Neural progenitor cell (in vitro differentiated cells): ENCODE results near the gene TTLL5. TPM values are rescaled to one million over a fixed set of nuclear protein-coding genes. Genes with fewer than 3 reads are reported as not detected.

Source experiments
- DNase-seq: peaks from one replicate; pipeline ENCODE4 v3.0.0-alpha.2; 2016; ENCODE audit warnings: low spot score
- H2AFZ ChIP-seq: fragments of 200-600 bp; sonication (generic); replicated peaks from 2 replicates; pipeline ENCODE4 v1.6.1; 2016; ENCODE audit warnings: antibody characterized with exemption
- H3F3A ChIP-seq: fragments of 200-600 bp; sonication (generic); 2 replicates; pipeline ENCODE4 v1.6.1; 2016; ENCODE audit warnings: antibody characterized with exemption, low read depth
- H3K27ac ChIP-seq: fragments of 200-600 bp; sonication (generic); 2 replicates; pipeline ENCODE4 v1.5.1; 2016; ENCODE audit warnings: mild to moderate bottlenecking
- H3K27me3 ChIP-seq: fragments of 200-600 bp; sonication (generic); 2 replicates; pipeline ENCODE4 v1.6.1; 2016; ENCODE audit warnings: mild to moderate bottlenecking, moderate library complexity
- H3K36me3 ChIP-seq: fragments of 200-600 bp; sonication (generic); 2 replicates; pipeline ENCODE4 v1.5.1; 2016
- H3K4me1 ChIP-seq: fragments of 200-600 bp; sonication (generic); 2 replicates; pipeline ENCODE4 v1.6.1; 2016; ENCODE audit warnings: mixed run types
- H3K4me2 ChIP-seq: fragments of 200-600 bp; sonication (generic); 2 replicates; pipeline ENCODE4 v1.6.1; 2016
- H3K4me3 ChIP-seq: fragments of 200-600 bp; sonication (generic); 2 replicates; pipeline ENCODE4 v1.5.1; 2016
- H3K79me2 ChIP-seq: fragments of 200-600 bp; sonication (generic); 2 replicates; pipeline ENCODE4 v1.6.1; 2016; ENCODE audit warnings: low read depth
- H3K9ac ChIP-seq: fragments of 200-600 bp; sonication (generic); 2 replicates; pipeline ENCODE4 v1.6.1; 2016
- H3K9me3 ChIP-seq: fragments of 200-600 bp; sonication (generic); 2 replicates; pipeline ENCODE4 v1.5.1; 2016; ENCODE audit warnings: low read depth
- H4K20me1 ChIP-seq: fragments of 200-600 bp; sonication (generic); 2 replicates; pipeline ENCODE4 v1.6.1; 2016; ENCODE audit warnings: low read depth
- H3K27ac Mint-ChIP-seq: 3 replicates; pipeline ENCODE4 v1.8.0; 2021; ENCODE audit warnings: mixed read lengths
- H3K27me3 Mint-ChIP-seq: 2 replicates; pipeline ENCODE4 v1.8.0; 2022; ENCODE audit warnings: low read depth, mild to moderate bottlenecking, inconsistent platforms, moderate library complexity, mixed read lengths; ENCODE audit not compliant: insufficient read depth
- H3K36me3 Mint-ChIP-seq: 3 replicates; pipeline ENCODE4 v1.8.0; 2021; ENCODE audit warnings: mixed read lengths
- H3K4me1 Mint-ChIP-seq: 3 replicates; pipeline ENCODE4 v1.8.0; 2021; ENCODE audit warnings: mixed read lengths
- H3K4me3 Mint-ChIP-seq: 3 replicates; pipeline ENCODE4 v1.8.0; 2021; ENCODE audit warnings: mild to moderate bottlenecking, moderate library complexity, mixed read lengths
- H3K9me3 Mint-ChIP-seq: 3 replicates; pipeline ENCODE4 v1.8.0; 2020; ENCODE audit warnings: mixed read lengths
- CTCF ChIP-seq: fragments of 200-600 bp; sonication (generic); IDR thresholded peaks from 2 replicates; pipeline ENCODE4 v1.5.1; 2017; ENCODE audit warnings: antibody characterized with exemption, mild to moderate bottlenecking
- EZH2 ChIP-seq: fragments of 200-600 bp; sonication (generic); IDR thresholded peaks from 2 replicates; pipeline ENCODE4 v1.6.1; 2017; ENCODE audit warnings: antibody characterized with exemption, mild to moderate bottlenecking, moderate library complexity
- EZH2phosphoT487 ChIP-seq: fragments of 200-600 bp; sonication (generic); IDR thresholded peaks from 2 replicates; pipeline ENCODE4 v1.6.1; 2017; ENCODE audit warnings: antibody characterized with exemption
- total RNA-seq: library from RNA; depleted of rRNA; stranded (reverse); fragments of >200 nt; gene quantifications from 2 replicates; pipeline ENCODE4 v1.2.3, GENCODE V29; 2015; ENCODE audit warnings: low replicate concordance

TTLL5 gene
- total RNA-seq, 1 donor from 2014 or later: 61.4 TPM

DNA sequence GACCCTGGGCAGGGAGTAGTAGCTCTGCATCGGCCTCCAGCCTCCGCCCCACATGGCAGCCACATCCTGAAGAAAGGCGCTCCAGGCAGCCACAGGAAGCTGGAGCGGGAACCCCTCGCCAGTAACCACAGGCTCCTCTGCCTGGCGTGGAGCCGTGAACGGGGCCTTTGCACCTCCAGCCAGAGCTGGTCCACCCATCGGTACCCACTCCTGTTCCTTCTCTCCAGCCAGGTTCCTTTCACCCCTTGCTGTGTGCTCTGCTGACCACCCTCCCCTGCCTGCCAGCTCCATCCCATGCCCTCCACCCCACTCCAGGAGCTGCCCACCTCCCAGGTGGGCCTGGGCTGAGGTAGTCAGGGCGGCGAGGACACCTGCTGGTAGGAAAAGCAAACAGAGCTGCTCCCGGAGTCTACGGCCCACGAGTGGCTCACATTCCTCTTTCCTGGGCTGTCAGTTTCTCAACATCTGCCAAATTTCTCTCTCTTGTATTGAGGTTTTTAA is 318.1 kb downstream of the TTLL5 start:
- Histone ChIP-seq H3K9ac (no peak overlapping the region), H3F3A (peaks cover 12% of the 10 kb centered on the region), H3K4me1 (peaks cover 6% of the 10 kb centered on the region), H3K9me3 (no peaks in the 10 kb centered on the region), H2AFZ (no peak overlapping the region), H3K36me3 (no peaks in the 10 kb centered on the region), H3K27ac (no peak overlapping the region), H3K79me2 (no peaks in the 10 kb centered on the region), H3K27me3 (peaks cover 38% of the 10 kb centered on the region), H3K4me3 (no peak overlapping the region), H4K20me1 (no peaks in the 10 kb centered on the region), H3K4me2 (no peak overlapping the region)
- DNase-seq: peak; percentile 60
- Mint-ChIP-seq H3K4me1 (peaks cover 32% of the 10 kb centered on the region), H3K27ac (no peak overlapping the region), H3K4me3 (no peak overlapping the region), H3K9me3 (no peaks in the 10 kb centered on the region), H3K27me3 (peaks cover 14% of the 10 kb centered on the region), H3K36me3 (no peaks in the 10 kb centered on the region)
- TF ChIP-seq CTCF: peak; percentile 67
- no peak for TF ChIP-seq EZH2phosphoT487
- TF ChIP-seq EZH2: no peak

DNA sequence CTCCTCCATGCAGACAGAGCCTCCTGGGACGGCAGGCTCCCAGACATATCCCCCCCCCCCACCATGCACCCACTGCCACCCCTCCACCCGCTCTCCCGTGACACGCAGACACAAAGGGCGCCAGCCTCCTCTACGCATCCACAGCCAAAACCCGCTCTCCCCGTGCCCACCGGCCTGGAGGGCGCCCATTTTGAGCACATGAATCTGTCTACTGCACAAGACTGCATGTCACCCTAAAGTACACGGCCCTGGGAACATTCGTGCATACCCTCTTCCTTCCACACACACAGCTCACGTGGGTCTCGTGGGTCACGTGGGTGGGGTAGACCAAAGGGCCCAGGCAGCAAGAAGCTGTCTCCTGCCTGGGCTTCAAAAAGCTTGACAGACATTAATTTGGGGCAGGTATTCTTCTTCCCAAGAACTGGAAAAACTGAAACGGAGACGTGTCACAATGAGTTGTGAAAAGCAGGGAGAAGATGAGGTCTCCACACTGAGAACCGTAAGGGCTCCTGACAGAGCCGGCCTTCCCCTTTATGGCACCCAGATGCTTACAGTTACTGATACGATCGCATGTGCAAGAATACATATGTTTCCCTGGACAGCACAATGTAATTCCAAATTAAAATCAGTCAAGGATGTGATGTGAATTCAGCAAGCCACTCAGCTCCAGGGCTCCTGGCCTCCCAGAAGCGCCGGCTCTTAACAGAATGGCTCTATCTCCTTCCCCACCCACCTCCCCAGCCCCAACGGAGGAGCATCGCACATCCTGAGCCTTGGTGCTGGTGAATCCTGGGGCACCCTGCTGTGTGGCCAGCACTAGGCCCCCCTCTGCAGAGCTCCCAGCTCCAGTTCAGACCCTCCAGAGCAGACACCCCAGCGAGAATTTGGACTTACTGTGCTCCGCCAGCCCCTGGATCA is 318.9 kb downstream of the TTLL5 start:
- peaks cover 6% of the 10 kb centered on the region for H3K4me1 ChIP-seq
- peaks cover 46% of the 10 kb centered on the region for H3K27me3 ChIP-seq
- no peaks in the 10 kb centered on the region for H3K79me2 ChIP-seq
- no peak overlapping the region for H3K4me3 ChIP-seq
- Mint-ChIP-seq H3K27ac (peak overlapping the region; percentile 85), H3K9me3 (no peaks in the 10 kb centered on the region), H3K36me3 (no peaks in the 10 kb centered on the region), H3K27me3 (peaks cover 14% of the 10 kb centered on the region), H3K4me3 (peak overlapping the region; percentile 36), H3K4me1 (peaks cover 32% of the 10 kb centered on the region)
- H2AFZ ChIP-seq: no peak overlapping the region
- H3K36me3 ChIP-seq: no peaks in the 10 kb centered on the region
- no peak overlapping the region for H3K27ac ChIP-seq
- no peak for DNase-seq
- H3K9me3 ChIP-seq: no peaks in the 10 kb centered on the region
- H3K4me2 ChIP-seq: no peak overlapping the region
- peaks cover 17% of the 10 kb centered on the region for H3F3A ChIP-seq
- H3K9ac ChIP-seq: no peak overlapping the region
- TF ChIP-seq CTCF (no peak), EZH2 (no peak), EZH2phosphoT487 (no peak)
- no peaks in the 10 kb centered on the region for H4K20me1 ChIP-seq

DNA sequence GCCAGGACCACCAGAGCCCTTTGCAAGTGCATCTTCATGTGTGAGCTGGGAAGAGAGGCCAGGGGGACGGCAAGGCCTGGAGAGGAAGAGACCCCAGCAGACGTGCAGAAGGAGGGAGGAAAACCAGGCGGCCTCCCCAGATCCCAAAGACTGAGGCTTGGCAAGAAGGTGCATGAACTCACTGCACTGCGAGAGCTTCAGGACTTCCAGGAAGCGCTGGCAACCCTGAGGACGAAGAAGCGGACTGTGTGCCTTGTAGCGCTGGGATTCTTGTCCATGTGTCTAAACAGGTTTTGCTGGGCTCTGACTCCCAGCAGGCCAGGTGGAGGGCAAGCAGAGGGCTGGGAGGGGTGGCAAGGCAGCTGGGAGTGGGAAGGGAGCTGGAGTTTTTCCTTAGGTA is 319.8 kb downstream of the TTLL5 start:
- no peaks in the 10 kb centered on the region for H3K9me3 ChIP-seq
- H4K20me1 ChIP-seq: no peaks in the 10 kb centered on the region
- Mint-ChIP-seq H3K4me1 (peaks cover 36% of the 10 kb centered on the region), H3K27ac (peak overlapping the region; percentile 85), H3K36me3 (no peaks in the 10 kb centered on the region), H3K9me3 (no peaks in the 10 kb centered on the region), H3K4me3 (peak overlapping the region; percentile 85), H3K27me3 (peaks cover 14% of the 10 kb centered on the region)
- peaks cover 6% of the 10 kb centered on the region for H3K4me1 ChIP-seq
- peaks cover 18% of the 10 kb centered on the region for H3F3A ChIP-seq
- no peaks in the 10 kb centered on the region for H3K79me2 ChIP-seq
- no peaks in the 10 kb centered on the region for H3K36me3 ChIP-seq
- peaks cover 52% of the 10 kb centered on the region for H3K27me3 ChIP-seq
- no peak overlapping the region for H3K27ac ChIP-seq
- DNase-seq: no peak
- H2AFZ ChIP-seq: no peak overlapping the region
- H3K9ac ChIP-seq: no peak overlapping the region
- no peak overlapping the region for H3K4me3 ChIP-seq
- H3K4me2 ChIP-seq: no peak overlapping the region
- no peak for TF ChIP-seq EZH2phosphoT487
- TF ChIP-seq EZH2: no peak
- no peak for TF ChIP-seq CTCF
